Spleen (tissue), 11 donors: ENCODE measurements around the gene NOTCH2. TPM values are rescaled to one million over a fixed set of nuclear protein-coding genes. Genes with fewer than 3 reads are reported as not detected.
A peak's percentile ranks its signal among the peaks of the same experiment; 100 is the strongest.

ENCODE experiments used
- DNase-seq: peaks from one replicate; pipeline ENCODE4 v3.0.0-alpha.2; 2020
- H3K27ac ChIP-seq, 8 donors: fragments of 200-600 bp; sonication (generic) in 7 of 8; 1 replicate in 4 of 8; 2 replicates in 4 of 8; pipeline versions ENCODE4 v1.5.0 to v1.8.0; 2016 to 2021; ENCODE audit warnings: inconsistent platforms in 4 of 8, mild to moderate bottlenecking in 4 of 8, moderate library complexity in 1 of 8
- H3K27me3 ChIP-seq, 7 donors: fragments of 200-600 bp; sonication (generic) in 6 of 7; replicated peaks in 1 of 7; 1 replicate in 4 of 7; 2 replicates in 3 of 7; pipeline versions ENCODE4 v1.5.0 to v1.8.0; 2016 to 2021; ENCODE audit warnings: inconsistent platforms in 3 of 7, mild to moderate bottlenecking in 1 of 7
- H3K36me3 ChIP-seq, 6 donors: fragments of 200-600 bp; sonication (generic) in 5 of 6; 1 replicate in 4 of 6; 2 replicates in 2 of 6; pipeline versions ENCODE4 v1.5.0 to v1.8.0; 2016 to 2021; ENCODE audit warnings: inconsistent platforms in 2 of 6
- H3K4me1 ChIP-seq, 6 donors: fragments of 200-600 bp; sonication (generic) in 5 of 6; 1 replicate in 3 of 6; 2 replicates in 3 of 6; pipeline versions ENCODE4 v1.5.0 to v1.8.0; 2016 to 2021; ENCODE audit warnings: inconsistent platforms in 3 of 6
- H3K4me3 ChIP-seq, 8 donors: fragments of 200-600 bp; sonication (generic) in 7 of 8; 1 replicate in 4 of 8; 2 replicates in 4 of 8; pipeline versions ENCODE4 v1.5.0 to v1.8.0; 2016 to 2021; ENCODE audit warnings: inconsistent platforms in 4 of 8, mild to moderate bottlenecking in 4 of 8, moderate library complexity in 2 of 8
- H3K9me3 ChIP-seq, 8 donors: fragments of 200-600 bp; sonication (generic) in 7 of 8; 1 replicate in 4 of 8; 2 replicates in 4 of 8; pipeline versions ENCODE4 v1.5.0 to v1.8.0; 2016 to 2021; ENCODE audit warnings: inconsistent platforms in 4 of 8
- POLR2A ChIP-seq, 3 donors: fragments of 450-650 bp; IDR thresholded peaks; one replicate each; pipeline ENCODE4 v1.5.1; 2017; ENCODE audit warnings: antibody characterized with exemption in 3 of 3, mild to moderate bottlenecking in 1 of 3
- POLR2AphosphoS5 ChIP-seq, 3 donors: sonication (generic); formaldehyde crosslinking; IDR thresholded peaks; one replicate each; pipeline ENCODE4 v1.5.1; 2017; ENCODE audit warnings: antibody characterized with exemption in 3 of 3
- WGBS, 5 donors: extraction: QIAGEN DNeasy Blood & Tissue Kit in 3 of 5; methylation state at CpG; one replicate each; pipeline versions ENCODE4 v1.1.5 to v1.1.7; 2013 to 2018; 5-methylcytosine and 5-hydroxymethylcytosine counted together
- intact Hi-C: fragments of 100-400 bp; cut with DNase I; formaldehyde crosslinking; loops from one replicate; pipeline ENCODE4 v1.15.0; 2023; ENCODE audit warnings: low total_unique reads
- polyA plus RNA-seq, 3 donors: library from polyadenylated mRNA; stranded (reverse); fragments of 200-250 nt; gene quantifications; one replicate each; pipeline ENCODE4 v1.2.1, GENCODE V29; 2013
- total RNA-seq, 7 donors: library from RNA; depleted of rRNA in 3 of 7; stranded (reverse); fragments of >200 nt in 3 of 7; fragmentation: NEBNext Ultra II Directional in 4 of 7; extraction: Animal tissue kit (Norgen Biotek cat#: 25700) in 4 of 7; gene quantifications; one replicate each; pipeline versions ENCODE4 v1.1.0 to v1.2.1, GENCODE V29; 2016 to 2021
- TF ChIP-seq, protein P1 (sequence below), 11 experiments: fragments of 200-600 bp in 7 of 11; fragments of 450-650 bp in 4 of 11; sonication (generic) in 4 of 11; IDR thresholded peaks in 8 of 11; conservative IDR thresholded peaks in 3 of 11; 1 replicate in 7 of 11; 2 replicates in 4 of 11; pipeline versions ENCODE4 v1.4.0 to v1.8.0; 2016 to 2021; ENCODE audit warnings: antibody characterized with exemption in 11 of 11, inconsistent platforms in 4 of 11, mild to moderate bottlenecking in 1 of 11
- donor health status: healthy with polysubstance abuse.
- donor health status: DM: no; HTN: no; CAD: no; lungs with moderate emphysema.
- donor health status: DM: no; HTN: no; CAD: no.
- donor health status: Bipolar disorder and iron deficiency.
- donor health status: healthy.
- donor health status: DM: no; HTN: no; CAD: no.
- donor health status: DM: yes; HTN: yes; CAD: no.

NOTCH2 gene
- total and polyA plus RNA-seq, 10 donors = 11.3 to 230 (median 138) TPM

- DNase-seq = no peak
- Histone ChIP-seq H3K27me3 (no peaks in the 10 kb centered on the region), H3K4me1 (no peaks in the 10 kb centered on the region), H3K9me3 (no peaks in the 10 kb centered on the region), H3K27ac (no peak overlapping the region), H3K4me3 (no peak overlapping the region), H3K36me3 (peaks cover 15 to 100% (median 99%) of the 10 kb centered on the region in 6 donors)
- TF ChIP-seq POLR2AphosphoS5 (IDR thresholded peaks at IDR 0.05) (peak in 1 of 3 donors; percentile 8), POLR2A (IDR thresholded peaks at IDR 0.05) (no peak)
- TF ChIP-seq, protein P1, sequence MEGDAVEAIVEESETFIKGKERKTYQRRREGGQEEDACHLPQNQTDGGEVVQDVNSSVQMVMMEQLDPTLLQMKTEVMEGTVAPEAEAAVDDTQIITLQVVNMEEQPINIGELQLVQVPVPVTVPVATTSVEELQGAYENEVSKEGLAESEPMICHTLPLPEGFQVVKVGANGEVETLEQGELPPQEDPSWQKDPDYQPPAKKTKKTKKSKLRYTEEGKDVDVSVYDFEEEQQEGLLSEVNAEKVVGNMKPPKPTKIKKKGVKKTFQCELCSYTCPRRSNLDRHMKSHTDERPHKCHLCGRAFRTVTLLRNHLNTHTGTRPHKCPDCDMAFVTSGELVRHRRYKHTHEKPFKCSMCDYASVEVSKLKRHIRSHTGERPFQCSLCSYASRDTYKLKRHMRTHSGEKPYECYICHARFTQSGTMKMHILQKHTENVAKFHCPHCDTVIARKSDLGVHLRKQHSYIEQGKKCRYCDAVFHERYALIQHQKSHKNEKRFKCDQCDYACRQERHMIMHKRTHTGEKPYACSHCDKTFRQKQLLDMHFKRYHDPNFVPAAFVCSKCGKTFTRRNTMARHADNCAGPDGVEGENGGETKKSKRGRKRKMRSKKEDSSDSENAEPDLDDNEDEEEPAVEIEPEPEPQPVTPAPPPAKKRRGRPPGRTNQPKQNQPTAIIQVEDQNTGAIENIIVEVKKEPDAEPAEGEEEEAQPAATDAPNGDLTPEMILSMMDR (IDR thresholded peaks at IDR 0.05 in 8 of 11, conservative IDR thresholded peaks at IDR 0.05 in 3 of 11) = no peak
- WGBS, 5 donors = 88 to 93% (median 93%) methylated on average over 8 of the region's 8 CpGs
- intact Hi-C loops = no loop called here
These were observed 149.1 kb downstream of the NOTCH2 start for GRCh38 chr1:119920104-119920968.

GRCh38 chr1:119919241-119919640, 150.2 kb downstream of the NOTCH2 start:
- intact Hi-C loops = no loop called here
- Histone ChIP-seq H3K4me1 (no peaks in the 10 kb centered on the region), H3K36me3 (peaks cover 12 to 100% (median 99%) of the 10 kb centered on the region in 6 donors), H3K27me3 (no peaks in the 10 kb centered on the region), H3K9me3 (no peaks in the 10 kb centered on the region), H3K27ac (no peak overlapping the region), H3K4me3 (no peak overlapping the region)
- no peak for DNase-seq
- WGBS, 5 donors = 89 to 97% (median 92%) methylated on average over 7 of the region's 7 CpGs
- TF ChIP-seq POLR2AphosphoS5 (IDR thresholded peaks at IDR 0.05) = peak in 2 of 3 donors; percentile 18 to 58
- TF ChIP-seq POLR2A (IDR thresholded peaks at IDR 0.05) = no peak
- TF ChIP-seq, protein P1 (IDR thresholded peaks at IDR 0.05 in 8 of 11, conservative IDR thresholded peaks at IDR 0.05 in 3 of 11) = no peak

DNA sequence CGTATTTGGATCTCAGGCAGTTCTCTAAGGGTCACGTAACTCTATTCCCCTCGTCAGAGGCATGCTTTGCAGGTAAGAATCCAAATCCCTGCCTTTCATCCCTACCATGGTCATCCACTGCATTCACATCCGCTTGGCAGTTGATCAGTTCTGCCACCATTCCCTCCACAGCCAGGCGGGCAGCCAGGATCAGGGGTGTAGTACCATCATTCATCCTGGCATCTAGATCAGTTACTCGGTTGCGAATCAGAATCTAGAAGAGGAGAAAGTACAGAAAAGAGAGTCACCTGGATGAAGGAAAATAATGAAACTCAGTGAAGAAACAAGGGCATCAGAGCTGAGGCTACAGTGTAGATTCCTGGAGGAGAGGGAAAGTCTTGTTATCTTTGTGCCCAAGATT, 151.2 kb downstream of the NOTCH2 start:
- Histone ChIP-seq H3K4me3 (no peak overlapping the region), H3K27ac (no peak overlapping the region), H3K27me3 (no peaks in the 10 kb centered on the region), H3K36me3 (peaks cover 9 to 100% (median 97%) of the 10 kb centered on the region in 6 donors), H3K4me1 (no peaks in the 10 kb centered on the region), H3K9me3 (no peaks in the 10 kb centered on the region)
- intact Hi-C loops = no loop called here
- WGBS, 5 donors = 94 to 97% (median 96%) methylated on average over 7 of the region's 7 CpGs
- TF ChIP-seq POLR2AphosphoS5 (IDR thresholded peaks at IDR 0.05) = no peak
- TF ChIP-seq POLR2A (IDR thresholded peaks at IDR 0.05) = no peak
- TF ChIP-seq, protein P1 (IDR thresholded peaks at IDR 0.05 in 8 of 11, conservative IDR thresholded peaks at IDR 0.05 in 3 of 11) = no peak
- DNase-seq = no peak

GRCh38 chr1:119917304-119918055, 152.0 kb downstream of the NOTCH2 start:
- TF ChIP-seq POLR2A (IDR thresholded peaks at IDR 0.05) (no peak), POLR2AphosphoS5 (IDR thresholded peaks at IDR 0.05) (no peak)
- TF ChIP-seq, protein P1 (IDR thresholded peaks at IDR 0.05 in 8 of 11, conservative IDR thresholded peaks at IDR 0.05 in 3 of 11) = no peak
- no peak for DNase-seq
- intact Hi-C loops = no loop called here
- Histone ChIP-seq H3K4me1 (no peaks in the 10 kb centered on the region), H3K9me3 (no peaks in the 10 kb centered on the region), H3K27ac (no peak overlapping the region), H3K36me3 (peaks cover 9 to 100% (median 88%) of the 10 kb centered on the region in 6 donors), H3K27me3 (no peaks in the 10 kb centered on the region), H3K4me3 (no peak overlapping the region)
- 80 to 95% (median 83%) methylated on average over 5 of the region's 5 CpGs for WGBS, 5 donors
